A549 (cell line): ENCODE data around the gene HSD17B3.

Experiments
- BHLHE40 ChIP-seq: IDR thresholded peaks from 2 replicates; pipeline ENCODE4 v1.6.1; 2012; ENCODE audit warnings: low read depth, low read length, inconsistent platforms
- CHD2 ChIP-seq: fragments of 150-350 bp; IDR thresholded peaks from 2 replicates; pipeline ENCODE4 v1.6.1; 2014; ENCODE audit warnings: low read length; ENCODE audit not compliant: partially characterized antibody
- CTCF ChIP-seq: fragments of >200 bp; sonication (Bioruptor Twin); formaldehyde crosslinking; IDR thresholded peaks from 3 replicates; pipeline ENCODE4 v1.5.1; 2016
- EP300 ChIP-seq, 2 experiments: fragments of >200 bp; sonication (Bioruptor Twin); formaldehyde crosslinking; IDR thresholded peaks; 2 replicates in 1 of 2; 3 replicates in 1 of 2; pipeline ENCODE4 v1.6.1; 2016 to 2017
- ESRRA ChIP-seq: fragments of 150-350 bp; IDR thresholded peaks from 2 replicates; pipeline ENCODE4 v1.6.1; 2014; ENCODE audit warnings: mild to moderate bottlenecking, low read length, borderline replicate concordance
- GATA3 ChIP-seq: IDR thresholded peaks from 2 replicates; pipeline ENCODE4 v1.6.1; 2012; ENCODE audit warnings: borderline replicate concordance
- HDAC2 ChIP-seq: fragments of 200-600 bp; sonication (generic); IDR thresholded peaks from 2 replicates; pipeline ENCODE4 v1.6.1; 2016
- KDM1A ChIP-seq: fragments of 200-600 bp; sonication (generic); IDR thresholded peaks from 2 replicates; pipeline ENCODE4 v1.6.1; 2016; ENCODE audit warnings: low read depth, mild to moderate bottlenecking
- PHF8 ChIP-seq: fragments of 200-600 bp; sonication (generic); IDR thresholded peaks from 2 replicates; pipeline ENCODE4 v1.6.1; 2016; ENCODE audit warnings: low read depth, mild to moderate bottlenecking, antibody characterized with exemption, moderate library complexity, borderline replicate concordance
- POLR2A ChIP-seq: IDR thresholded peaks from 2 replicates; pipeline ENCODE4 v1.6.1; 2012; ENCODE audit warnings: mild to moderate bottlenecking, low read length
- REST ChIP-seq: fragments of 200-600 bp; sonication (generic); IDR thresholded peaks from 2 replicates; pipeline ENCODE4 v1.6.1; 2016; ENCODE audit warnings: antibody characterized with exemption, mild to moderate bottlenecking, moderate library complexity
- RFX5 ChIP-seq: fragments of 450-650 bp; IDR thresholded peaks from 2 replicates; pipeline ENCODE4 v1.7.1; 2014; ENCODE audit warnings: antibody characterized with exemption, mild to moderate bottlenecking, moderate library complexity

DNA sequence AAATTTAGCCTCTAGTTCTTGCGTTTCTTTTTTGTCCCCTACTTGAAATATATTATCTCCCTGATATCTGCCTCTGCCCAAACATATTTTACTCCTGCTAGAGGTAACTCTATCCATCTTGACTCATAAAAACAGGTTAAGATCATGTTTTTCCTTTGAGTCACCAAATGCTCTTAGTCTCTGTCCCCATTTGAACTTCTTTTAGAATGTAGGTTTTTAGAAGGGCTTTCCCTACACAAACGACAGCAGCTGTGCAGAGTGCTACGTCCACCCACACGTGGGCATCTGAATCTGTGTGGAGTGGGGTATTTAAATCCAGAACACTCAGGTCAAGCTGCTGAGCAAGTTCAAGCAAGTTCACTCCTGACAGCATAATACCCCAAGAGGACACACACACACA, 2.2 kb downstream of the HSD17B3 start:
- TF ChIP-seq HDAC2 (no peak), CHD2 (no peak), CTCF (no peak), KDM1A (no peak), REST (no peak), EP300 (IDR thresholded peaks at IDR 0.05) (no peak), BHLHE40 (no peak), ESRRA (no peak), RFX5 (no peak), POLR2A (no peak), PHF8 (no peak), GATA3 (no peak)
